Left ventricle myocardium inferior (tissue), 1 donor: ENCODE results near the gene MLXIP. TPM values are rescaled to one million over a fixed set of nuclear protein-coding genes. Genes with fewer than 3 reads are reported as not detected.

ENCODE experiments used
- DNase-seq: peaks from one replicate; pipeline ENCODE4 v3.0.0-alpha.2; 2020
- H3K27ac ChIP-seq: fragments of 200-600 bp; replicated peaks from 2 replicates; pipeline ENCODE4 v1.8.0; 2021
- H3K27me3 ChIP-seq: fragments of 200-600 bp; 2 replicates; pipeline ENCODE4 v1.8.0; 2021; ENCODE audit warnings: low read depth
- H3K36me3 ChIP-seq: fragments of 200-600 bp; 2 replicates; pipeline ENCODE4 v1.8.0; 2021
- H3K4me1 ChIP-seq: fragments of 200-600 bp; 2 replicates; pipeline ENCODE4 v1.8.0; 2021
- H3K4me3 ChIP-seq: fragments of 200-600 bp; 2 replicates; pipeline ENCODE4 v1.8.0; 2021; ENCODE audit warnings: mild to moderate bottlenecking, moderate library complexity
- H3K9me3 ChIP-seq: fragments of 200-600 bp; replicated peaks from 2 replicates; pipeline ENCODE4 v1.8.0; 2021
- intact Hi-C: fragments of 100-400 bp; cut with micrococcal nuclease; formaldehyde crosslinking; loops from one replicate; pipeline ENCODE4 v1.11.0; 2022
- total RNA-seq: library from RNA; stranded (reverse); fragmentation: NEBNext Ultra II Directional; extraction: Animal tissue kit (Norgen Biotek cat#: 25700); gene quantifications from one replicate; pipeline ENCODE4 v1.2.1, GENCODE V29; 2021
- TF ChIP-seq, protein P1 (sequence below): fragments of 200-600 bp; IDR thresholded peaks from 2 replicates; pipeline ENCODE4 v1.8.0; 2021; ENCODE audit warnings: antibody characterized with exemption, mild to moderate bottlenecking, borderline replicate concordance
- donor health status: DM: no; HTN: yes; CAD: no; lungs with severe emphysema.

The MLXIP gene
- total RNA-seq, 1 donor from 2014 or later: 16.7 TPM

- H3K4me3 ChIP-seq: no peak overlapping the region
- no peak for DNase-seq
- no peak overlapping the region for H3K27ac ChIP-seq
- TF ChIP-seq, protein P1, sequence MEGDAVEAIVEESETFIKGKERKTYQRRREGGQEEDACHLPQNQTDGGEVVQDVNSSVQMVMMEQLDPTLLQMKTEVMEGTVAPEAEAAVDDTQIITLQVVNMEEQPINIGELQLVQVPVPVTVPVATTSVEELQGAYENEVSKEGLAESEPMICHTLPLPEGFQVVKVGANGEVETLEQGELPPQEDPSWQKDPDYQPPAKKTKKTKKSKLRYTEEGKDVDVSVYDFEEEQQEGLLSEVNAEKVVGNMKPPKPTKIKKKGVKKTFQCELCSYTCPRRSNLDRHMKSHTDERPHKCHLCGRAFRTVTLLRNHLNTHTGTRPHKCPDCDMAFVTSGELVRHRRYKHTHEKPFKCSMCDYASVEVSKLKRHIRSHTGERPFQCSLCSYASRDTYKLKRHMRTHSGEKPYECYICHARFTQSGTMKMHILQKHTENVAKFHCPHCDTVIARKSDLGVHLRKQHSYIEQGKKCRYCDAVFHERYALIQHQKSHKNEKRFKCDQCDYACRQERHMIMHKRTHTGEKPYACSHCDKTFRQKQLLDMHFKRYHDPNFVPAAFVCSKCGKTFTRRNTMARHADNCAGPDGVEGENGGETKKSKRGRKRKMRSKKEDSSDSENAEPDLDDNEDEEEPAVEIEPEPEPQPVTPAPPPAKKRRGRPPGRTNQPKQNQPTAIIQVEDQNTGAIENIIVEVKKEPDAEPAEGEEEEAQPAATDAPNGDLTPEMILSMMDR: no peak
- H3K9me3 ChIP-seq: no peaks in the 10 kb centered on the region
- H3K4me1 ChIP-seq: peaks cover 10% of the 10 kb centered on the region
- no peaks in the 10 kb centered on the region for H3K27me3 ChIP-seq
- H3K36me3 ChIP-seq: peaks cover 34% of the 10 kb centered on the region
- intact Hi-C loops: no loop called here
These were observed 67.2 kb downstream of the MLXIP start for GRCh38 chr12:122145505-122146330.

DNA sequence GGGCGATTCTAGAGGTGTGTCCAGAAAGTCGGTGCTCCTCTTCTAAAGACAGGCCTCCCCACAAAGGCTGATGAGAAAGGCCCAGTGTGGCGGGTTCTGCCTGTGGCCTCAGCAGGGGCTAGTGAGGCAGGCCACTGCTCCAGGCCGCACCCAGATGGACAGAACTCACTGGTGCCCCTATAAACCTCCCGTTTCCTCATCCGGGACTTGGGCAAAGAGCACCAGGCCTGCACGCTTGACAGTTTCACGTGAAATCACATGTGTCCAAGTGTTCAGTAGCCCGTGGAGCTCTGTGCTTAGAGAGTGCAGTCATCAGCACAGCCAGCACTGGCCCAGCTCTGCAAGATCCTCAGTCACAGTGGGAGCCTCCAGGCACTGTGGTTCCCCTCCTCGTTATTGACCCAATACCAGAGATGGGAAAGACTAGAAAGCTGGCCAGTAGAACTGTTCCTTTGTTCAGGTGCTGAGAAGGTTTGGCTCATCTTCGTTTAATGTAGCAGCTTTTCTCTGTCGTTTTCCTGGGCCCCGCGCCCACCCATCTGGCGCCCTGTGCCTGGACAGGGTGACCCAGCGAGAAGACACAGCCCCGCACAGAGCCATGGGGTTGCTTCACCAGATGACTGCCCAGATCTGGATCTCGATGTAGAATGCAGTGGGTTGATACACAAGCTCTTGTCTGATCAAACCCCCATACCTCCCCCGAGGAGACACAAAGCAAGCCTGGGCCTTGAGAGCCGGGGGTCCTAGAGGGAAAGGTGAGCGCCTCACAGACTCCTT, 69.1 kb downstream of the MLXIP start:
- H3K4me3 ChIP-seq: no peak overlapping the region
- H3K36me3 ChIP-seq: peaks cover 14% of the 10 kb centered on the region
- no peak overlapping the region for H3K27ac ChIP-seq
- no peaks in the 10 kb centered on the region for H3K9me3 ChIP-seq
- no peaks in the 10 kb centered on the region for H3K27me3 ChIP-seq
- no peak for DNase-seq
- H3K4me1 ChIP-seq: peaks cover 5% of the 10 kb centered on the region
- intact Hi-C loops: no loop called here
- TF ChIP-seq, protein P1: no peak

DNA sequence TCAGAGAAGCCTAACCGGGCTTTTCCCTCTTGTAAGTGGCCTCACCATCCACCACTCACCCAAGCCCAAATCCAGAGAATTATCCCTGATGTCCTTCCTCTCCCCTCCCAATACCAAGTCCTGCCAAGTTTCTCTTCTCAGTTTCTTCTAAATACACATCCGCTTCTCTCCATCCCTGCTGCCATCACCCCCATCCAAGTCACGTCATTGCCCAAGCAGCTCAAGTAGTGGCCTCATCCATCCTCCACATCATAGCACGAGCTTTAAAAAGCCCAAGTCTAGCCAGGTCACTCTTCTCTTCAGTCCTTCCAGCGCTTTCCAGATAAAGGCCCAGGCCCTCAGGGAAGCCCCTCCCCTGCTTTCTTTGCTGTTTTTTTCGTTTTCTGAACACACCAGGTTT, 70.1 kb downstream of the MLXIP start:
- Histone ChIP-seq H3K4me3 (no peak overlapping the region), H3K36me3 (peaks cover 5% of the 10 kb centered on the region), H3K27ac (no peak overlapping the region), H3K27me3 (no peaks in the 10 kb centered on the region), H3K4me1 (no peaks in the 10 kb centered on the region), H3K9me3 (no peaks in the 10 kb centered on the region)
- intact Hi-C loops: no loop called here
- TF ChIP-seq, protein P1: no peak
- no peak for DNase-seq

DNA sequence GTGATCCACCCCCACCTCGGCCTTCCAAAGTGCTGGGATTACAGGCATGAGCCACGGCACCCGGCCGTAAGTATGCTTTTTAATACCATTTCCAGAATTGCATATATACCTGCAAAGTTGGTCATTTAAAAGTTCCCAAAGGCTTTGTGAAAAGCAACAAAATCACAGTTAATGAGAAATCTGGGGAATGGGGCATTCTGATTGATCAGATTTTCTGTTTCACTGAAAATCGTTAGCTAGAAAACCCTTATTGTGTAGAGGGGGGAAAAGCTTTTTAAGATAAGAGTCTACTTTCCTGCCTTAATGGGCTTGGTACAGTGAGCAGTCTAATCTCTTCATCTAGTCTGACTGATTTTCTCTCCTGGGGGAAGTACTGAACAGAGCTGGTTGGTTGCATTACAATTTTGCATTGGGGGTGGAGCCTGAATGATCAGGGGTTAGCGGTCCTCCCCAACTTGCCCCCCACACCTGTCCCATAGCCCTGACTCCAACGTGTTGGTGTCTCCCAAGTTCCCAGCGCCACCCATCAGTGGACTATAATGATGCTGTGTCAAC, 71.6 kb downstream of the MLXIP start:
- intact Hi-C loops: no loop called here
- DNase-seq: no peak
- no peaks in the 10 kb centered on the region for H3K36me3 ChIP-seq
- peaks cover 8% of the 10 kb centered on the region for H3K27me3 ChIP-seq
- no peak overlapping the region for H3K27ac ChIP-seq
- TF ChIP-seq, protein P1: no peak
- H3K4me1 ChIP-seq: no peaks in the 10 kb centered on the region
- H3K4me3 ChIP-seq: no peak overlapping the region
- H3K9me3 ChIP-seq: no peaks in the 10 kb centered on the region

GRCh38 chr12:122152754-122153153, 74.2 kb downstream of the MLXIP start:
- Histone ChIP-seq H3K27me3 (peaks cover 24% of the 10 kb centered on the region), H3K9me3 (no peaks in the 10 kb centered on the region), H3K4me1 (no peaks in the 10 kb centered on the region), H3K4me3 (no peak overlapping the region), H3K27ac (no peak overlapping the region), H3K36me3 (no peaks in the 10 kb centered on the region)
- DNase-seq: no peak
- intact Hi-C loops: no loop called here
- TF ChIP-seq, protein P1: no peak
